K562 treated with DMSO at 1 percent for 4 hours (cell line): ENCODE measurements around the gene APLP2. TPM values are rescaled to one million over a fixed set of nuclear protein-coding genes. Genes with fewer than 3 reads are reported as not detected.

Source experiments
- total RNA-seq: library from RNA; unstranded; fragments of 300-600 nt; gene quantifications from 2 replicates; pipeline ENCODE4 v1.2.3, GENCODE V29; 2022; ENCODE audit not compliant: insufficient read depth

APLP2 gene
- 145 and 156 TPM in 2 replicates for total RNA-seq

GRCh38 chr11:130069659-130070108, at the start of gene APLP2:
TSS of gene APLP2 (plus strand) at chr11:130069894. CDS start at chr11:130069978, 84 bp downstream.

GRCh38 chr11:130159657-130160497, 90.2 kb downstream of the APLP2 start, which contains the start of gene ST14:
TSS of gene ST14 (plus strand) at chr11:130159782. CDS start at chr11:130159980, 198 bp downstream.

Other genes with a start within 250 kb of the APLP2 start
- 19.1 and 26.2 TPM in 2 replicates for gene NFRKB, start 174.3 kb upstream of the APLP2 start, total RNA-seq
- gene PRDM10, start 67.1 kb upstream of the APLP2 start, total RNA-seq: 2.9 and 3.5 TPM in 2 replicates
- not detected in 2 replicates for gene ST14, start 89.9 kb downstream of the APLP2 start, total RNA-seq
- 16.0 and 17.2 TPM in 2 replicates for gene ZBTB44, start 245.0 kb downstream of the APLP2 start, total RNA-seq